Stimulated activated CD8-positive, alpha-beta memory T cell treated with anti-CD3 and anti-CD28 coated beads, Interleukin-15, amount 100 ng/mL, for 4 hours (primary cell): ENCODE measurements around the gene CENPP.

Source experiments
- DNase-seq, 2 donors: peaks; one replicate each; pipeline ENCODE4 v3.0.0-alpha.2; 2020; ENCODE audit warnings: low read depth in 2 of 2

CENPP gene

GRCh38 chr9:92480986-92481633, 155.4 kb downstream of the CENPP start:
- no peak for DNase-seq

- DNase-seq, result no peak
These were observed 156.6 kb downstream of the CENPP start, which contains the start of gene ASPN for GRCh38 chr9:92482329-92482728. Gene ASPN (minus strand): TSS chr9:92482506.

DNA sequence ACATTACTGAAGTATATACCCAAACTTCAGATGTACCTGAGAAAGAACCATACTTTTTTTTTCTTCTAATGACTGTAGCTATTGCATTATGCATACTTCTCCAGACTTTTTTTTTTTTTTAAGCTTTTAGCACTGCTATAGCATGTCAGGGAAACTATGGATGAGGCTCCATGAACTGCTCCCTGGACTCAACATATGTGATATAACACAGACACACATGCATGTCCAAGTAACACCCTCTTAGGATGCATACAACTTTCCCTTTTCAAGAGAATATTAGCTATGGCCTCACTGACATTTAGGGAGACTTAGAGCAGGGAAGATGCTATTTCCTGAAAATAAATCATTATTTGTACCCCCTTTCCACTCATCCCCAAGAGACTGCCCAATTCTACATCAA, 157.1 kb downstream of the CENPP start:
- no peak for DNase-seq

DNA sequence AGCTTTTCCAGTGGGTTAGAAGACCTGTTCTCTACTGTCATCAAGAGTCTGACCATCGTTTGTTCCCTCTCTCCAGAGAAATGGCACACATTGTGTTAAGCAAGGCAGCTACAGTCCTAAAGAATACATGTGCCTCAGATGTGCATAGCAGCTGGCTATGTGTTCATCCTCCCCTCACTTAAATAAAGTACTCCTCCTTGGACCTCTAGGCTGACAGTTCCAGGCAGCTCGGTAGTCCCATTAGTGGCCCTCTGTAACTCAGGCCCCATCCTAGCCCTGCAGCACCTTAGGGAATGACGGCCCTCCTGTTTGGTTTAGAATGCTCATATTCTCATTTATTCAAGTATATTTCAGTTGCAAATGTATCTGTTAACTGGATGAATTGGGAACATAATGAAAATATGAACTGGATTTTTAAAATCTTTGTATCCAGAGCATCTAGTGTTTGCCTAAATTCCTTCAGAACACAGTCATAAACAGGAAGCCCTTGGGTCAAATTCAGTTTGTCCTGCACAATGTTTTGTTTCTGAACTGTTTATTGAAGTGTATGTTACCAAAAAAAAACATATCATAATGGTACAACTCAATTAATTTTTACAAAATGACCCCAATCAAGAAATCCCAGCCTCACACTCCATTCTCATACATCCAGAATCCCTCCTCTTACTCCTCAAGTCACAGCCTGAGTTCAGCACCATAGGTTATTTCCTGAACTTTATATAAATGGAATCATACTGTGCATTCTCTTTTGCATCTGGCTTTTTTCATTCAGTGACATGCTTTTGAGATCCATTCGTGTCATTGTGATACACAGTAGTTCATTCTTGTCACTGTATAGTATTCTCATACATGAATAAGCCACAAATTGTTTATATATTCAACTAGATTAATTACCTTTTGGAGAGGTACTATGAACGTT, 158.1 kb downstream of the CENPP start:
- DNase-seq, result no peak

GRCh38 chr9:92484563-92484962, 158.8 kb downstream of the CENPP start:
- DNase-seq, result no peak

- no peak for DNase-seq
These were observed 160.6 kb downstream of the CENPP start for GRCh38 chr9:92486371-92486770.

DNA sequence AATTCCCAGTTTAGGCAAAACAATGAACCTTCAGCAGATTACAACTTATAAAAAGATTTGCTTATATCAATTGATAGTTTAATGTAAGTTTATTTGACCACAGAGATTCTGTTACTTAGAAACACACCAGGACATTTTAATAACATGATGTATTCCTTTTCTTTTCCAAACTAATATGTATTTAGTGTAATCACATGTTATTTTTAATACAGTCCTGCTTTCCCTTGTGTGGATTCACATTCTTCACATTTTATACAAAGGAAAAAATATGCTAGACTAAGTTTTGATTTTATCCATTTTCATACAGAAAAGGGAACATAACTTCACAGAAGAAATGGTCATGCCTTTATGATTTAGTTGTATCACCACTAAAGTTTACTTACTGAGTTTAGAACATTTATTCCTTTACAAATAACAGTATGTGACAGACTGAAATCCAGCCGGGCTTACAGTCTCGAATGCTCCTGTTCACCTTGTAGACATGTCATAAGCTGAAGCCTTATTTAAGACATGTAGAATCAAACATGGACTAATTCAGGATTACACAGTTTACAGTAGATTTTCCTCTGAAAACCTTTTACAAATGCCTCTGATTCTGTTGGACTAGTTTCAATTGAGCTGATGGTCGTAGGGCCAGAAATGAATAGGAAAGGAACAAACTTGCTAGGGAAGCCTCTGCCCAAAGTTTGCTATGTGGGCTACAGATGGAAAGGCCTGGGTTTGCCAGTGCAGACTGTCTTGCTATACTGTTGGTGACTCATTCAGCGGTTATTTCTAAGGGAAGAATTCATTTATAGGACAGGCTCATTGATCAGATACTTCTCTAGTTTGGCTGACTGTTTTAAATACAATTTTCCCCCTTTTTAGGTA, 163.2 kb downstream of the CENPP start:
- no peak for DNase-seq

DNA sequence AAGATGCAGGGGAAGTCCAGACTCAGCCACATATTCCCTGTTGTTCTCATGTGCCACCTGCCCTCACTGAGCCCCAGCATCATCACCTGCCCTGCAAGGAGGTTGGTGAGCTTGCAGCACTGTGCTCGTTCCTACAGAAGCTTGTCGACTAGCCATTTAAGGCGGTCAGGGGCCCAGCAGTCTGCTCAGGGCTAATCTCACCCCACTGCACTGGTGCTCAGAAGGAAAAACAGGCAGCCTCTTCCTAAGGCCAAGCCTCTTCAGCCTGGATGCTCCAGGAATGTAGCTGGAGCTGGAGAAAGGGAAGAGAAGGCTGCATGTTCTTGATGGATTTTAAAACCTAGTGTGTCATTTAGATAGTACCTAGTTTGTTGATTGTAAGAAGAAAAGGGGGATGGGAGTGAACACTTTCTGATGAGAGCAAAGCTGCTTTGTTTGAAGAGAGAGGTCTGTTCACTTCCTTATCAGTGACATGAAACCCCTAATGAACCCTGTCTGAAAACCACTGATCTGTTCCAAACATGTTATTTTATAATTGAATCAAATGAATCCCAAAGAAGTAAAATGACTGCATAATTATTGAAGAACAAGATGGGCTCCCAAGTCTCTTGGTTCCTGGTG, 167.1 kb downstream of the CENPP start:
- DNase-seq, result no peak

DNA sequence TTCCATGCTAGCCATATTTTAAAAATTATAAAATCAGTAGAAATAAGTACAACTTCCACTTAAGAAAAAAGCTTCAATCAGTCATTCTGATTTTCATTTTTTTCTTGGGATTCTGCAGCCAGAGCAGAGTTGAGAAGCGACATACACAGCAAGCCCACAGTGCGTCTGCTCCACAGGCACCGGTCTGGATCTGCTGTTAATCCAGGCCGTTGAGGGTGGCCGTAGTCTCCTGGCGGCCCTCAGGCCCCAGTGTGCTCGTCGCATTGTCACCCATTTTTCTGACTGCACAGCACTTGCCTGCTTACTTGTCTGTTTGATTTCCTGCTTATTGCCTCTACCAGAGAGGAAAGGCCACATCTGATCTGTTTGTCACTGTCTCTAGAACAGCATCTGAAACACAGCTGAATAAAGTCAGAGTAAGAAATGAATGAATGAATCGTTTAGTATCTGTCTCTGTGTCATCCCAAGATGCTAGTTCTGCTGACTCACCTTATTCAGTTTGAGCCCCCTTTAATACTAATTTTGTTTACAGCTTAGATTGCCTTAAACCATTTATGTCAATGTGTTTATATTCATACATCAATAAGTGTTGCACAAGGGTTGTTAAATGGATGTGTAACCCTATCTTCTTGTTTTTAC, 168.1 kb downstream of the CENPP start:
- DNase-seq, result no peak

DNA sequence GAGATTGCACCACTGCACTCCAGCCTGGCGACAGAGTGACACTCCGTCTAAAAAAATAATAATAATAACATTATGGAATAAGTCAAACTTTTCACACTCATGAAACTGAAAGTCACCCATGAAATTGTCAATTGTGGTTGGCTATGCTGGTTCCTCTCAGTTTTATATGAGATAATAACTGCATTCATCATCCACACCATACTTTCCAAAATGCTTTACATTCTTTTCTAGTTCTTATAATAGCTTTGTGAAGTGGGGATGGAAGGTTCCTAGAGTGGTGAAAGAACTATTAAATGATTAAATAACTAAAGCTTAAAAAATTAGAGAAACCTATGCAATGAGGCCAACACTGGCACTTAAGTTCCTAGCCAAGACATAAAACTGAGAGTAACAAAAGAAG, 169.1 kb downstream of the CENPP start:
- no peak for DNase-seq

GRCh38 chr9:92496396-92497176, 170.8 kb downstream of the CENPP start:
- no peak for DNase-seq

DNA sequence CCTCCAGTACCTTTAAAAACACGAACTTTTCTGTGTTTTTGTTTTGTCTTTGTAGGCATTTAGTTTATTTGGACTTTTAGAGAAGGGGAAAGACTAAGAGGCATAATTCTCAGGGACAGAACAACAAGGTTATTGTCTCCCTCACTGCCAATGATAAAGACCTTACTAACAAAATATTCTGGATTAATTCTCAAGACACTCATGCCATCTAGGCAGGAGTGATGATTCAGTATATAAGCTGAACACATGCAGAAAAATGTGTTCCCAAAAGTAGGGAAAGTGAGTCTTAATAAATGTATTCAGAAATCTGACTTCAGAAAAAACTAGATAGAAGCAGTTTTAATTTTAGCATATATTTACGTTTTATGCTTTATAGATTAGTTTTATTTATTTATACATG, 173.9 kb downstream of the CENPP start:
- DNase-seq, result no peak

GRCh38 chr9:92500725-92501124, 175.0 kb downstream of the CENPP start:
- no peak for DNase-seq

DNA sequence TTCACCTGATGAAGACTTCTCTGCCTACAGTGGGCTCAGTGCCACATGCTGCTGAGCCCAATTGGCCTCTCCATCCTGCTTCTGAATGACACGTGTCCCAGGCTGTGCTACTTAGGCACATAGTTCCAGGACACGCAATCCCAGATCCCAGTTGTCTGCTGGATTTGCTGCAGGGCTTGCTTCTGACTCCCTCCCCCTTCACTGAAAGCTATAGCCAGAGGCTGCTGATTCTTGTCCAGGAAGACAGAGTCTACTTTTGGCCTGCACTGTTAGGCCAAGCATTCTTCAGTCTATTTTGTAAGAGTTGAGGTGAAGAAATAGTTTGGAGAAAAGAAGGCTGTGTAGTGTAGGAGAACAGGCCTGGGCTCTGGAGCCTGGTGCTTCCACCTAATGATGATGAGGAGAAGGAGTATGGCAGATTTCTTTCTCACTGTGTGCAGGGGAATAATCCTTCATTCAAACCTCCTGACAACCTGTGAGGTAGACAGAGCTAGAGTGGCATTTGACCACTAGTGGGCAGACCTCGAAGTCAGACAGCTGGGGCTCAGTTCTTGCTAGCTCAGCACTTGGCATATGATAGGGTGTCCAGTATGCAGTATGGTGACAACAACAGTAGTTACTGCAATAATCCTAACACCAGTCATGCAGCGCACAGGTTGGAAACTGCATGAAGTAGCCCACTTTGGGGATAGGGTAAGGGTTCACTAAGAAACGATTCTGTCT, 176.1 kb downstream of the CENPP start:
- no peak for DNase-seq

GRCh38 chr9:92503156-92503555, 177.4 kb downstream of the CENPP start:
- no peak for DNase-seq

DNA sequence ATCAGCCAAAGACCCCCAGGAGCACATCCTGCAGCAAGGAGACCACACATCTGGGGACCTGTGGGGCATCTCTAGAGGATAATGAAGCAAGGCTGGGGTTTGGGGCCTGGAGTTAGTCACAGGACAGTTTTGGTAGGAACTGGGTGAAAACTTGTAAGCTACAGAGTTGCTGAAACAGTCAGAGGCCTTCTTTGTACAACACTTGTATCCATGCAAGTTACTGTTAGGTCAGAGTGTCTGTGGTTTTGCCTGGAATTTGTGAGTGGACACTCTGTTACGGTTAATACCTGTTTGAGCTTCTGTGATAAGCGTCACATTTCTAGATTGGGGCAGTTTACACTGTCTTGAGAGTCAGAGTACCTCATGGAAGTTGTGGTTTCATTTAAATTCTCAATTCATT, 179.1 kb downstream of the CENPP start:
- DNase-seq, result no peak

GRCh38 chr9:92506184-92506857, 180.6 kb downstream of the CENPP start:
- DNase-seq, result no peak

DNA sequence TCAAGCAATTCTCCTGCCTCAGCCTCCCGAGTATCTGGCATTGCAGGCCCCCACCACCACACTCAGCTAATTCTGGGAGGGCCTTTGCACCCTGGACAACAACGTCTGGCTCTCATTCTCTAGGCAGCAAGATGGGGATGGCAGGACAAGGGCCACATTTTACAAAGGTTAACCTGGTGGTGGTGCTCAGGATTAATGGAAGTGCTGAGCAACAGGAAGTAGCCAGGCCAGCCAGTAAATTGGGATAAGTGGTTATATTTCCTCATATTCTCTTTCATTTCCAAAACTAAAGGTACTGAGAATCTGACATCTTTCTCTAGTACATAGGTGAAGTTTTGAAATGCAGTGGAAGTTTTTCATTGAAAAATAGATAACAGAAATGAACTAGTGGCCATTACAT, 181.3 kb downstream of the CENPP start:
- no peak for DNase-seq

DNA sequence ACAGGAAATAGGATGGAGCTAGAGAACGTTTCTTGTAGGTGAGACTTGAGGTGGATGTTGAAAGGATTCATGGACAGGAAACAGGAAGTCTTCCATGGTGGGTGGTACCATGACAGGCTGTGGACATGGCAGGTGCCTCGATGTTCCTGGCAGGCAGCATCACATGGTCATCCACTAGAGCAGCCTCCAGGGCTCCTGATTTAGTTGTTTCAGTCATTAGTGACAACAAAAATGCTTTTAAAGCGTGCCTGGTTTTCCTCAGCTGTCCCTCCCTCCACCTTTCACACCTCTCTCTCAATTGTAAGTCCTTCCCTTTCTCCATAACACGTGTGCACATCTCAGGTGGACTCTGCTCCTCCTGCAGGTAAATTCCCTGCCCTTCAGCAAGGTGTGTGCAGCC, 181.7 kb downstream of the CENPP start:
- no peak for DNase-seq
